SK-N-SH (cell line): ENCODE results near the gene TMEM50A. TPM values are rescaled to one million over a fixed set of nuclear protein-coding genes. Genes with fewer than 3 reads are reported as not detected.
"Not testable (repeated sequence)": the region's sequence is repeated elsewhere in the genome, so short reads cannot be mapped to it uniquely, and the experiment has no call there.

Source experiments
- CTCF ChIA-PET: fragments of 300-600, 350-600 bp; formaldehyde crosslinking; extraction: SDS; loops from one replicate; lab custom pipeline; 2021; lab: Yijun Ruan, JAX
- POLR2A ChIA-PET: fragments of 350-600 bp; sonication (Branson Sonifier 250); formaldehyde crosslinking; extraction: SDS; loops from one replicate; lab custom pipeline; 2020; ENCODE audit warnings: antibody characterized with exemption, inconsistent platforms; lab: Yijun Ruan, JAX
- DNase-seq: peaks from one replicate; pipeline ENCODE4 v3.0.0; 2012
- H2AFZ ChIP-seq: fragments of 200-600 bp; sonication (generic); 2 replicates; pipeline ENCODE4 v1.8.1; 2016; ENCODE audit warnings: antibody characterized with exemption, mild to moderate bottlenecking, low read depth
- H3F3A ChIP-seq: fragments of 200-600 bp; sonication (generic); replicated peaks from 2 replicates; pipeline ENCODE3; 2016; ENCODE audit warnings: antibody characterized with exemption, mild to moderate bottlenecking; ENCODE audit not compliant: insufficient read depth
- H3K27ac ChIP-seq, 2 experiments: fragments of 200-500 bp in 1 of 2; fragments of 200-600 bp in 1 of 2; sonication (Bioruptor generic) in 1 of 2; sonication (generic), shearing (Covaris generic) in 1 of 2; 2 replicates each; pipeline versions ENCODE4 v1.5.1 to v1.6.1; 2014 to 2016; ENCODE audit warnings: low read depth in 2 of 2, inconsistent platforms in 1 of 2, low read length in 1 of 2, mild to moderate bottlenecking in 1 of 2, mixed read lengths in 1 of 2
- H3K27me3 ChIP-seq: fragments of 200-600 bp; sonication (generic), shearing (Covaris generic); 2 replicates; pipeline ENCODE4 v1.6.1; 2016; ENCODE audit warnings: mixed run types; ENCODE audit not compliant: insufficient read depth
- H3K36me3 ChIP-seq, 2 experiments: fragments of 200-500 bp in 1 of 2; fragments of 200-600 bp in 1 of 2; sonication (Bioruptor generic) in 1 of 2; sonication (generic) in 1 of 2; replicated peaks in 1 of 2; 2 replicates each; pipeline versions ENCODE3 to v1.5.1; 2014 to 2016; ENCODE audit warnings: low read length in 1 of 2, mild to moderate bottlenecking in 1 of 2; ENCODE audit not compliant: insufficient read depth in 2 of 2, control insufficient read depth in 1 of 2
- H3K4me1 ChIP-seq, 2 experiments: fragments of 200-500 bp in 1 of 2; fragments of 200-600 bp in 1 of 2; sonication (Bioruptor generic) in 1 of 2; sonication (generic), shearing (Covaris generic) in 1 of 2; 2 replicates each; pipeline versions ENCODE4 v1.5.1 to v1.6.1; 2014 to 2016; ENCODE audit warnings: low read depth in 1 of 2, low read length in 1 of 2, mixed run types in 1 of 2; ENCODE audit not compliant: insufficient read depth in 2 of 2, control insufficient read depth in 1 of 2
- H3K4me2 ChIP-seq: fragments of 200-600 bp; sonication (generic), shearing (Covaris generic); 2 replicates; pipeline ENCODE4 v1.6.1; 2017; ENCODE audit warnings: mixed run types
- H3K4me3 ChIP-seq, 2 experiments: fragments of 200-500 bp in 1 of 2; fragments of 200-600 bp in 1 of 2; sonication (Bioruptor generic) in 1 of 2; sonication (generic), shearing (Covaris generic) in 1 of 2; 2 replicates each; pipeline versions ENCODE4 v1.5.1 to v1.8.1; 2014 to 2016; ENCODE audit warnings: low read depth in 2 of 2, inconsistent platforms in 1 of 2, low read length in 1 of 2, mild to moderate bottlenecking in 1 of 2, mixed read lengths in 1 of 2, moderate library complexity in 1 of 2
- H3K79me2 ChIP-seq: fragments of 200-600 bp; sonication (generic); 2 replicates; pipeline ENCODE4 v1.8.1; 2017; ENCODE audit warnings: mild to moderate bottlenecking; ENCODE audit not compliant: insufficient read depth
- H3K9ac ChIP-seq: fragments of 200-600 bp; sonication (generic); 2 replicates; pipeline ENCODE4 v1.6.1; 2017; ENCODE audit warnings: mixed run types
- H3K9me2 ChIP-seq: fragments of 200-600 bp; sonication (generic); 2 replicates; pipeline ENCODE4 v1.6.1; 2017; ENCODE audit warnings: mixed run types
- H3K9me3 ChIP-seq: fragments of 200-600 bp; sonication (generic); 2 replicates; pipeline ENCODE4 v1.6.1; 2017; ENCODE audit warnings: mixed run types, mild to moderate bottlenecking, moderate library complexity
- H4K20me1 ChIP-seq: fragments of 200-600 bp; sonication (generic); 2 replicates; pipeline ENCODE4 v1.6.1; 2017; ENCODE audit warnings: mild to moderate bottlenecking, mixed run types; ENCODE audit not compliant: insufficient read depth
- WGBS: methylation state at CpG from one replicate; pipeline ENCODE4 v1.1.6; 2017; ENCODE audit warnings: low lambda C conversion rate; 5-methylcytosine and 5-hydroxymethylcytosine counted together
- polyA plus RNA-seq, 3 experiments: library from polyadenylated mRNA; depleted of rRNA; stranded (reverse); fragments of >200 nt; gene quantifications; 2 replicates each; pipeline ENCODE4 v1.2.3, GENCODE V29; 2012

The TMEM50A gene
- polyA plus RNA-seq, 1 of the 3 experiments (the other 2 are of a cell fraction) = 95.5 TPM

- H3K36me3 ChIP-seq, H3K9me2 ChIP-seq, POLR2A ChIA-PET, H3K79me2 ChIP-seq, H3K27me3 ChIP-seq, H3K27ac ChIP-seq, H3F3A ChIP-seq, H2AFZ ChIP-seq, H3K4me1 ChIP-seq, H4K20me1 ChIP-seq, H3K4me2 ChIP-seq, CTCF ChIA-PET, H3K9me3 ChIP-seq, H3K4me3 ChIP-seq, DNase-seq, H3K9ac ChIP-seq: not testable (repeated sequence)
- WGBS = 90% methylated on average over 2 of the region's 3 CpGs
Measured at GRCh38 chr1:25324407-25324806, 13.7 kb upstream of the TMEM50A start.

- H3K9me2 ChIP-seq, H3K9ac ChIP-seq, H3K27me3 ChIP-seq, H3K27ac ChIP-seq, H3K4me3 ChIP-seq, H4K20me1 ChIP-seq, H3F3A ChIP-seq, POLR2A ChIA-PET, H3K9me3 ChIP-seq, H3K4me1 ChIP-seq, DNase-seq, H2AFZ ChIP-seq, CTCF ChIA-PET, H3K36me3 ChIP-seq, H3K4me2 ChIP-seq: not testable (repeated sequence)
- no CpG with 5 or more reads among the region's 17 CpGs for WGBS
- peaks cover 27% of the 10 kb centered on the region for H3K79me2 ChIP-seq
Measured at GRCh38 chr1:25327864-25328790, 10.0 kb upstream of the TMEM50A start.

- CTCF ChIA-PET, H3K9me2 ChIP-seq, H3K27ac ChIP-seq, POLR2A ChIA-PET, H3F3A ChIP-seq, H3K27me3 ChIP-seq, DNase-seq, H3K4me3 ChIP-seq, H3K36me3 ChIP-seq, H3K4me2 ChIP-seq, H3K4me1 ChIP-seq, H4K20me1 ChIP-seq, H3K9me3 ChIP-seq, H3K9ac ChIP-seq, H2AFZ ChIP-seq: not testable (repeated sequence)
- WGBS = 100% methylated on average over 4 of the region's 4 CpGs
- peaks cover 33% of the 10 kb centered on the region for H3K79me2 ChIP-seq
Measured at GRCh38 chr1:25328791-25329185, 9.3 kb upstream of the TMEM50A start.

GRCh38 chr1:25329336-25329735, 8.8 kb upstream of the TMEM50A start:
- DNase-seq, POLR2A ChIA-PET, H3K27ac ChIP-seq, H3K9me3 ChIP-seq, H3K9ac ChIP-seq, H3K27me3 ChIP-seq, H3F3A ChIP-seq, H3K9me2 ChIP-seq, CTCF ChIA-PET, H3K4me2 ChIP-seq, H2AFZ ChIP-seq, H3K4me3 ChIP-seq, H3K36me3 ChIP-seq, H4K20me1 ChIP-seq, H3K4me1 ChIP-seq: not testable (repeated sequence)
- H3K79me2 ChIP-seq = peaks cover 33% of the 10 kb centered on the region
- 94% methylated on average over 5 of the region's 5 CpGs for WGBS
